Measurements from ENCODE around the gene LOX. TPM values are rescaled to one million over a fixed set of nuclear protein-coding genes. Genes with fewer than 3 reads are reported as not detected.
"Not testable (repeated sequence)": the region's sequence is repeated elsewhere in the genome, so short reads cannot be mapped to it uniquely, and the experiment has no call there.

Gene LOX
- total RNA-seq, 1 experiment from 2014 or later = 8.7 TPM

- Mint-ChIP-seq H3K27me3 (ENCODE audit: unreplicated experiment) (no peaks in the 10 kb centered on the region), H3K27ac (ENCODE audit: unreplicated experiment) (no peak overlapping the region), H3K9me3 (ENCODE audit: low read depth, unreplicated experiment) (no peaks in the 10 kb centered on the region), H3K4me1 (ENCODE audit: low read depth, unreplicated experiment) (peaks cover 21% of the 10 kb centered on the region), H3K4me3 (ENCODE audit: low read depth, unreplicated experiment) (no peak overlapping the region), H3K36me3 (ENCODE audit: insufficient read depth, unreplicated experiment) (no peaks in the 10 kb centered on the region)
- no peak for TF ChIP-seq CTCF (IDR thresholded peaks at IDR 0.05; ENCODE audit: unreplicated experiment)
- intact Hi-C loops (cut with micrococcal nuclease; ENCODE audit: unreplicated experiment) = no loop called here
- no TSS peak for BruUV-seq (replicated peaks)
- CTCF ChIA-PET = interaction anchor here (0.8 kb wide), 1 partner anchor 1564 kb away, joined by 4 read pairs; no protein-coding TSS in a partner anchor
- DNase-seq = no peak
These were observed 17.1 kb upstream of the LOX start for GRCh38 chr5:122095158-122095557.

- H3K9me3 Mint-ChIP-seq (ENCODE audit: low read depth, unreplicated experiment); intact Hi-C loops (cut with micrococcal nuclease; ENCODE audit: unreplicated experiment); H3K27me3 Mint-ChIP-seq (ENCODE audit: unreplicated experiment); DNase-seq; BruUV-seq (replicated peaks); H3K36me3 Mint-ChIP-seq (ENCODE audit: insufficient read depth, unreplicated experiment); CTCF ChIA-PET; H3K27ac Mint-ChIP-seq (ENCODE audit: unreplicated experiment); H3K4me3 Mint-ChIP-seq (ENCODE audit: low read depth, unreplicated experiment): not testable (repeated sequence)
- H3K4me1 Mint-ChIP-seq (ENCODE audit: low read depth, unreplicated experiment) = peaks cover 15% of the 10 kb centered on the region
These were observed 16.2 kb upstream of the LOX start for GRCh38 chr5:122094251-122094650.

- Mint-ChIP-seq H3K4me1 (ENCODE audit: low read depth, unreplicated experiment) (peaks cover 9% of the 10 kb centered on the region), H3K9me3 (ENCODE audit: low read depth, unreplicated experiment) (no peaks in the 10 kb centered on the region), H3K36me3 (ENCODE audit: insufficient read depth, unreplicated experiment) (no peaks in the 10 kb centered on the region), H3K27me3 (ENCODE audit: unreplicated experiment) (no peaks in the 10 kb centered on the region), H3K27ac (ENCODE audit: unreplicated experiment) (no peak overlapping the region), H3K4me3 (ENCODE audit: low read depth, unreplicated experiment) (no peak overlapping the region)
- CTCF ChIA-PET = no interaction called here
- no peak for TF ChIP-seq CTCF (IDR thresholded peaks at IDR 0.05; ENCODE audit: unreplicated experiment)
- no peak for DNase-seq
- intact Hi-C loops (cut with micrococcal nuclease; ENCODE audit: unreplicated experiment) = no loop called here
- BruUV-seq (replicated peaks) = no TSS peak
These were observed 15.5 kb upstream of the LOX start for GRCh38 chr5:122093415-122094180.

- Mint-ChIP-seq H3K27me3 (ENCODE audit: unreplicated experiment) (no peaks in the 10 kb centered on the region), H3K4me1 (ENCODE audit: low read depth, unreplicated experiment) (peaks cover 7% of the 10 kb centered on the region), H3K36me3 (ENCODE audit: insufficient read depth, unreplicated experiment) (no peaks in the 10 kb centered on the region), H3K27ac (ENCODE audit: unreplicated experiment) (no peak overlapping the region), H3K9me3 (ENCODE audit: low read depth, unreplicated experiment) (no peaks in the 10 kb centered on the region), H3K4me3 (ENCODE audit: low read depth, unreplicated experiment) (no peak overlapping the region)
- CTCF ChIA-PET = interaction anchor here (0.6 to 2.4 kb wide), 7 partner anchors 10 to 1309 kb away, joined by 3 to 25 read pairs (median 5); partner anchors contain the start of genes LOX and ZNF474
- no peak for DNase-seq
- intact Hi-C loops (cut with micrococcal nuclease; ENCODE audit: unreplicated experiment) = loop anchor here (1.0 kb wide), 1 partner anchor 64 kb away; no protein-coding TSS in a partner anchor
- BruUV-seq (replicated peaks) = no TSS peak
- TF ChIP-seq CTCF (IDR thresholded peaks at IDR 0.05; ENCODE audit: unreplicated experiment) = peak; percentile 57
These were observed 14.0 kb upstream of the LOX start for GRCh38 chr5:122091936-122092600.

Measured in Calu3 (cell line).